ENCODE results near the gene NAPSA.
A peak's percentile ranks its signal among the peaks of the same experiment; 100 is the strongest.
"Not testable (repeated sequence)": the region's sequence is repeated elsewhere in the genome, so short reads cannot be mapped to it uniquely, and the experiment has no call there.

Gene NAPSA

DNA sequence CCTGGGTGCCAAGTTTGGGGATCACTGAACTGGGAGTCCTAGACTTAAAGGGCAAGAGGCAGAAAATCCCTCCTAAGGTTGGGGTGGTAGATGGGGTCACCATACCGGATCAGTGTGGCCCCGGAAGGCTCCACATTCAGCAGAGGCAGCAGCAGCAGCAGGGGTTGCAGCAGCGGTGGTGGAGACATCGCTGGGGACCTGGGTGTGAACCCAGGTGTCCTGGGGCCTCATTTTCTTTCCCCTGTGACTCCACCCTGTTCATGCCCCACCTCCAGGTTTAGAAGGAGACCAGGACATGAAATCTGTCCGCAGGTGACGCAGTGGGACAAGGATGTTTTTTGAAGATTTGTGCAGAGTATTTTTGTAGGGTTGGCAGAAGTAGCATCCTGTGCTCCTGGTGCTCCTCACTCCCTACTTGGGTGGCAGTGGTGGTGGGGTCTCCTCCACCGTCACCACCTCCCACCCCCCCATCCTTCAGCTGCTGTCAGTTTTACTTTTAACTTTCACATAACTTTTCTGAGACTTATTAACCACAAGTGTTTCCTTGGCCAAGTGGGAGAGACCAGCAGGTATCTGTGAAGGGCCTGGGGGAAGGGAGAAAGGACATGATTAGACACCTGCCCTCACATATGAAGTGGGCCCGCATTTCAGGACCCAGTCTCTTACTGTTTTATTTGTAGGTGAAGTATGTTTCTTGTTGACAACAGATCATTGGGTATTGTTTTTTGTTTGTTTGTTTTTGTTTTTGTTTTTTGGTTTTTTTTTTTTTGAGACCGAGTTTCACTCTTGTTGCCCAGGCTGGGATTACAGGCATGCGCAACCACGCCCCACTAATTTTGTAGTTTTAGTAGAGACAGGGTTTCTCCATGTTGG lies at the start of gene NAPSA:
TSS of gene NAPSA (minus strand) at position 206 of the 873 bp plus-strand sequence. CDS start at position 188, 18 bp downstream.
- no peak for DNase-seq (ENCODE audit: low spot score)

DNA sequence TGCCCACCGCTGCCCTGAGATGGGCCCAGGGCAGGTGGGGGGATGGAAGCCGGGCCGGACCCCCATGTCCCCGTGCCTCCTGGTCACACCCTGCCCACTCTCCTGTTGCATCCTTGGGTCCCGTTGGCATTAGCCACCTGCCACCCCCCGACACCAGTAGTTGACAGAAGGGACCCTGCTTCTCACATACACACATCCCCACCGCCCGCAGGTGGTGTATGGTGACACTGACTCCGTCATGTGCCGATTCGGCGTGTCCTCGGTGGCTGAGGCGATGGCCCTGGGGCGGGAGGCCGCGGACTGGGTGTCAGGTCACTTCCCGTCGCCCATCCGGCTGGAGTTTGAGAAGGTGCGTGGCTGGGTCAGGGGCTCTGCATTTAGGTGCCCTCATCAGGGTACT lies 48.1 kb upstream of the NAPSA start:
- no peak for DNase-seq (ENCODE audit: low spot score)

DNA sequence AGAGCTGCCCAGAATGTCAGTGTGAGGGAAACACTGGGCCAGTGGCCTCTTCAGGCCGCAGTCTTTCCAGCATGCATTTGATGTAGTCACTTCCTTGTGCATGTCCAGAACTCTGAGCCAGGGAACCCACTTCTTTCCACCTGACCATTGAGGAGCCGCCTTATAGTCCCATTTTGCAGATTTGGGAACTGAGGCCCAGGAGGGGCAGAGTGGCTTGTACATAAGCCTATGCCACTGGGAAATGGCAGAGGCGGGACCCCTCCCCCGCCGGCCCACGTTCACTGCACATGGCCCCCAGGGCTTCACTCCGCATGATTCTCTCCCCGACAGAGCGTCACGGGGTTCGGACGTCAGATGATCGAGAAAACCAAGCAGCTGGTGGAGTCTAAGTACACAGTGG lies 47.7 kb upstream of the NAPSA start:
- DNase-seq (ENCODE audit: low spot score) = no peak

DNA sequence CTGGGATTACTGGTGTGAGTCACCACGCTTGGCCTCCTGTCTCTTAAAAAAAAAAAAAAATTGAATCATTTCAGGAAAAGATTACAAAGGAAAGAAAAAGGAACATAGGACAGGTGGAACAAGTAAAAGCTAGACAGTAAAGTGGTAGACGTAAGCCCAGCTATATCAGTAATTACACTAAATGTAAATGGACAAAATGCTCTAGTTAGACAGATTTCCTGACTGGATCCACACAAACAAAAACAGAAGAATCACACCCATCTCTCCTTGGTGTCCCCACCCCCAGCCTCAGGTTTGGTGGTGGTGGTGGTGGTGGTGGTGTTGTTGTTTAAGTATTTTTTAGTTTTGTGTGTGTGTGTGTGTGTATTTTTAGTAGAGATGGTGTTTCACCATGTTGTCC lies 47.0 kb upstream of the NAPSA start:
- DNase-seq (ENCODE audit: low spot score) = no peak

DNA sequence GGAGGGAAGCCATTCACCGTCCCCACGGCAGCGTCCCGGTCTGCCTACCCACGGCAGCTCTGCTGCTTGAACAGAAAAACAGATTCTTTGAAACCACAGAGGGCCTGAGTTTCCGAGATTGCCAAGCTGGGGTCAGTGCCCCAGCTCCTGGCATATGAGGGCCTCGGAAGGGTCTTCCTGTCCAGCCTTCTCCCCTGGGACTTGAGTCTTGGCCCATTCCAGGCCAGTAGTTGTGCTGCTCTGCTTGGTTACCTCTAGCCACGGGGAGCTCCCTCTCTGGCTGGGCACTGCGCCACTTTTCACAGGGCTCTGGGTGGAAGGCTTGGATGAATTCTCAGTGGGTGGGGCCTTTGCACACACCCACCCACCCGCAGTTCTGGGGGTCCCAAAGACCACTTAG lies 44.7 kb upstream of the NAPSA start:
- no peak for DNase-seq (ENCODE audit: low spot score)

DNA sequence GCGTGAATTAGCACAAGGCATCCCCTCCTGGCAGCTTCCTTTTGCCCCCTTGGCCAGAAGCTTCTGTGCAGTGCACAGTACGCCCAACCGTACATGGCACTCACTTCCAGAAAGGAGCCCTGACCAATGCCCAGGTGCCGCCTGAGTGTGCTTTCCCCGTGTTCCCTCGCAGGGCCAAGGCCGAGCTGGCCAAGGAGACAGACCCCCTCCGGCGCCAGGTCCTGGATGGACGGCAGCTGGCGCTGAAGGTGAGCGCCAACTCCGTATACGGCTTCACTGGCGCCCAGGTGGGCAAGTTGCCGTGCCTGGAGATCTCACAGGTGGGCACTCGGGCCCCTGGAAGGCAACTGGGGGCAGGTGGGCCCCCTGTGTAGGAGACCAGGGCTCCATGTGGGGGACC lies 43.9 kb upstream of the NAPSA start:
- DNase-seq (ENCODE audit: low spot score) = no peak

DNA sequence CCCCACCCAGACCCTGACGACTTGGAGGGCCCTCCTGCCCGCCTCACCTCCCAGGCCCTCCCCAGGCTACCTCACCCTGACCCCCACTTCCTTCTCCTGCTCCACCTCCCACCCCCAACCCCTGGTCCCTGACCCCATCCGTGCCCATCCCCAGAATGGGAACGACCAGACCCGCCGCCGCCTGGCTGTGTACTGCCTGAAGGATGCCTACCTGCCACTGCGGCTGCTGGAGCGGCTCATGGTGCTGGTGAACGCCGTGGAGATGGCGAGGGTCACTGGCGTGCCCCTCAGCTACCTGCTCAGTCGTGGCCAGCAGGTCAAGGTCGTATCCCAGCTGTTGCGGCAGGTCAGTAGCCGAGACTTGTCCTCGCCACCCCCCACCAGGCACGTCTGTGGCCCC lies 41.4 kb upstream of the NAPSA start:
- DNase-seq (ENCODE audit: low spot score) = no peak

DNA sequence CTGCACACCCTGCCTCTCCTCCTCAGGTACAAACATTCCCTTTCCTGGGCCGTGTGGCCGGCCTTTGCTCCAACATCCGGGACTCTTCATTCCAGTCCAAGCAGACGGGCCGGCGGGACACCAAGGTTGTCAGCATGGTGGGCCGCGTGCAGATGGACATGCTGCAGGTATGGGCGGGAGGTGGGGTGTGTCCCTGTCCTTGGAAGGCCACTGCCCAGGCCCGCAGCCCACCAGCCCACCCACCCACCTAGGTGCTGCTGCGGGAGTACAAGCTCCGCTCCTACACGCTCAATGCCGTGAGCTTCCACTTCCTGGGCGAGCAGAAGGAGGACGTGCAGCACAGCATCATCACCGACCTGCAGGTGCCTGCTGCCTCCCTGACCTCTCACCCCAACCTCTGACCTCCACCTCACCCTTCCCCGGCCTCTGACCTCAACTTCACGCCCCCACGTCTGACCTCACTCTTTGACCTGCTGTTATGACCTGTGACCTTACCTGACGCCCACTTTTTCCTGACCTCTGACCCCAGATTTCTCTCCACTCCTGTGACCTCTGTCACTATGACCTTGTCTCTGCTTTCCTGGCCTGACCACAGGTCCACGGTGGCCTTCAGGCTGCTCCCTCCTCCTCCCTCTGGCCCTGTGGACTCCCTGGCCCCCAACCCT lies 40.8 kb upstream of the NAPSA start:
- DNase-seq (ENCODE audit: low spot score) = no peak

DNA sequence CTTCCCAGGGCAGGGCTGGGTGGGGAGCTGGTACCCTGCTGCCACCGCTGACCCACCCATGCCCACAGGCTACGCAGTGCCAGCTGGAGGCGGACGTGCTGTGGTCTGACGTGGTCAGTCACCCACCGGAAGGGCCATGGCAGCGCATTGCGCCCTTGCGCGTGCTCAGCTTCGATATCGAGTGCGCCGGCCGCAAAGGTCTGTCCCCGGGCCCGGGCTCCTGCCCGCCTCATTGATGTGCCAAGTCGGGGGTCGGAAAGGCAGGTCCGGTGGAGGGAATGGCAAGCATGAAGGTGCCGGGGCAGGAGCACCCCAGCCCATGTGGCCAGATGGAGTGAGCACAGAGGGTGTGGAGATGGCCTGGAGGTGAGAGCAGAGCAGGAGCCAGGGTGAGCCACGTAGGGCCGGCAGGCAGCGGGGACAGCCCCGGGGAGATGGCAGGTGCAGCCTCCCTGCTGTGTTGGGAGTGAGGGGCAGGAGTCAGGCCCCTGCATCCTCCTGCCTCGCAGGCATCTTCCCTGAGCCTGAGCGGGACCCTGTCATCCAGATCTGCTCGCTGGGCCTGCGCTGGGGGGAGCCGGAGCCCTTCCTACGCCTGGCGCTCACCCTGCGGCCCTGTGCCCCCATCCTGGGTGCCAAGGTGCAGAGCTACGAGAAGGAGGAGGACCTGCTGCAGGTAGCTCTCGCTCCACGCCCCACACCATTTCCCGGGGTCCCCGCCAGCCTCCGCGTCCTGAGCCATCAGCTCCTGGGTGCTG lies 37.3 kb upstream of the NAPSA start:
- DNase-seq (ENCODE audit: low spot score) = no peak

DNA sequence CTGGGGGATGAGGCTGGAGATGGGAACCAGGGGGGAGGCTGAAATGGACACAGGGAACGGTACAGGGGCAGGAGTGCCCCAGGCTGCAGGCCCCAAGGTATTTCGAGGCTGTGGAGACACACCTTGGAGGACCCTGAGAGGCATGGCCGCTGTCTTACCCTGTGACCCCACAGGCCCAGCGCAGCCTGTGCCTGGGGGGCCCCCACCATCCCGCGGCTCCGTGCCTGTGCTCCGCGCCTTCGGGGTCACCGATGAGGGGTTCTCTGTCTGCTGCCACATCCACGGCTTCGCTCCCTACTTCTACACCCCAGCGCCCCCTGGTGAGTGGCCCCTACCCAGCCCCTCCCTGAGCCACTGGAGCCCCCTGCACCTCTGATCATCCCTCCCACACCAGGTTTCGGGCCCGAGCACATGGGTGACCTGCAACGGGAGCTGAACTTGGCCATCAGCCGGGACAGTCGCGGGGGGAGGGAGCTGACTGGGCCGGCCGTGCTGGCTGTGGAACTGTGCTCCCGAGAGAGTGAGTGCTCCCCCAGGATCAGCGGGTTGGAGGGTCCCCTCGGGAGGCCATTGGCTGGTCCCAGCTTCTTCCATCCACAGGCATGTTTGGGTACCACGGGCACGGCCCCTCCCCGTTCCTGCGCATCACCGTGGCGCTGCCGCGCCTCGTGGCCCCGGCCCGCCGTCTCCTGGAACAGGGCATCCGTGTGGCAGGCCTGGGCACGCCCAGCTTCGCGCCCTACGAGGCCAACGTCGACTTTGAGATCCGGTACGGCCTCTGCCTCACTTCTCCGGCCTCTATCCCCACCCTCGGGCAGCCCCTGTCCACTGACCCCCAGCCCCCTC lies 36.4 kb upstream of the NAPSA start:
- DNase-seq (ENCODE audit: low spot score) = no peak

DNA sequence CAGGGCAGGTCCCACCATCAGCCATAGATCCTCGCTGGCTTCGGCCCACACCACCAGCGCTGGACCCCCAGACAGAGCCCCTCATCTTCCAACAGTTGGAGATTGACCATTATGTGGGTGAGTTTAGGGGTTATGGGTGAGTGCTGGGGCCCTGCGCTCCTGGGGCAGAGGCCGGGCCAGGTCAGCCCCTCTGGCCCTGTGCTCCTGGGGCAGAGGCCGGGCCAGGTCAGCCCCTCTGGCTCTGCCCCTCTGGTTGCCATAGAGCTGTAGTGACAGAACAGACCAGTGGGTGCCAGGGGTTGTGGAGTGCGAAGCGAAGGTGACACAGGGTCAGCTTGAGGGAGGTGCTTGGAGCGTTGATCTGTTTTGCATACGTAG lies 33.9 kb upstream of the NAPSA start:
- no peak for DNase-seq (ENCODE audit: low spot score)

DNA sequence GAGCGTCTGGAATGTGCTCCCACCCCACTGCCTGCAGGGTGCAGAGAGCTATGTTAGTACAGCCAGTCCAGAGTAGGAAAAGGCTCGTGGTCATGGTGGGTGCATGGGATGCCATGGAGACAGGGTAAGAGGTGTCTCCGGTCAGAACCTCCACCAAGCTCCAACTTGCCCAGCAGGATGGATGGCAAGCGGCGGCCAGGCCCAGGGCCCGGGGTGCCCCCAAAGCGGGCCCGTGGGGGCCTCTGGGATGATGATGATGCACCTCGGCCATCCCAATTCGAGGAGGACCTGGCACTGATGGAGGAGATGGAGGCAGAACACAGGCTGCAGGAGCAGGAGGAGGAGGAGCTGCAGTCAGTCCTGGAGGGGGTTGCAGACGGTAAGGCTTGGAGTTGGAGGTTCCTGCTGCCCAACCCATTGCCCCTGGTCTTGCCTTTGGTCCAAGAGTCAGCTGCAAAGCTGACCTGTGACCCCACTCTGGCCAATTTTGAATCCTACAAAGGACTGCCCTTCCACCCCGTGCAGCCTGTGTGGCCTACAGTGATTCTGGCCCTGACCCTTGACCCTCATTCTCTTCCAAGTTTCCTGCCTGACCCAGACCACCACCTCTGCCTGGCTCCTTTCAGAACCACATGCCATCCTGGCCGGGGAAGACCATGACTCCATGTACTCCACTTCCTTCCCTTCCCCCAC lies 33.4 kb upstream of the NAPSA start:
- no peak for DNase-seq (ENCODE audit: low spot score)

DNA sequence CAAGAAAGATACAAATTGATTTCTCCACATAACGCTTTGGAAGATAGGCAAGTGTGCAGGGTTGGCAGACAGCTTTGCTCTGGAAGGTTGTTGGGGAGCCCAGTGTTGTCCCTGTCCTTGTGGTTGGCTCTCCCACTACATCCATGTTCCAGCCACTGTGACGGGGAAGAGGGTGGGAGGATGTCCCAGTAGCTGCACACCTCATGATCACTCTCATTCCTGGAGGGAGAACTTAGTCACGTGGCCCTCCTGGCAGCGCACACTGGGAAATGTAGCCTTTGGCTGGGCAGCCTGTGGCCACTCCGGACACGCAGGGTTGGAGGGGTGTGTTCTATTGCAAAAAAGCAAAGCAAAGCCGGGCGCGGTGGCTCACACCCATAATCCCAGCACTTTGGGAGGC lies 28.6 kb upstream of the NAPSA start:
- DNase-seq (ENCODE audit: low spot score) = no peak

DNA sequence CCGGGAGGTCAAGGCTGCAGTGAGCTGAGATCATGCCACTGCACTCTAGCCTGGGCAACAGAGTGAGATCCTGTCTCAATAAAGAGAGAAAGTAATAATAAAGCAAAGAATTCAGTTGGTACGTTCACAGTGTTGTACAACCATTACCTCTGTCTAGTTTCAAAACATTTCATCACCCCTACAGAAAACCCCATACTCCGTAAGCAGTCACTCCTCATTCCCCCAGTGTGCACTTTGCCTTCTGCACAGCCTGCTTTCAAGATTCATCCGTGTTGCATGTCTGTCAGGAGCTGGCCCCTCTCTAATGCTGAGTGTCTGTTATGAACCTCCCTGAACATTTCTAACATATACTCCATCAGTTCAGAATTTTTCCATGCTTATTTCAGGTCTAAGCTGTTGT lies 28.1 kb upstream of the NAPSA start:
- no peak for DNase-seq (ENCODE audit: low spot score)

DNA sequence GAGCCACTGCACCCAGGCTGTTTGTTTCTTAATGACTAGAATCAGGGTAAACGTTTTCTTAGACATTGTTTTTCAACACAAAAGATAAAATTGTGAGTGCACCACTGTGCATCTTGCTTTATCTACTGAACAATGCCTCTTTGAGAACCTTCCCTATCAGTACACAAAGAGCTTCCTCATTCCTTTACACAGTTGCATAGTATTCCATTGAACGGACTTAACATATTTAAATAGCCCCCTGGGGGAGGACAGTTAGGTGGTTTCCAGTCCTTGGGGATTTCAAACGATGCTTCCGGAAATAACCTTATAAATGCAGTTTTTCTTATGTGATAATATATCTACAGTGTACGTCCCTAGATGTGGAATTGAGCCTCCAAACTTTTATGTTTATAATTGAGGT lies 27.3 kb upstream of the NAPSA start:
- no peak for DNase-seq (ENCODE audit: low spot score)

DNA sequence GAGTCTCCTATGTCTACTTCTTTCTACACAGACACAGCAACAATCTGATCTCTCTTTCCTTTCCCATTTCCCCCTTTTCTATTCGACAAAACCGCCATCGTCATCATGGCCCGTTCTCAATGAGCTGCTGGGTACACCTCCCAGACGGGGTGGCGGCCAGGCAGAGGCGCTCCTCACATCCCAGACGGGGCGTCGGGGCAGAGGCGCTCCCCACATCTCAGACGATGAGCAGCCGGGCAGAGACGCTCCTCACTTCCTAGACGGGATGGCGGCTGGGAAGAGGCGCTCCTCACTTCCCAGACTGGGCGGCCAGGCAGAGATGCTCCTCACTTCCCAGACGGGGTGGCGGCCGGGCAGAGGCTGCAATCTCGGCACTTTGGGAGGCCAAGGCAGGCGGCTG lies 25.5 kb upstream of the NAPSA start:
- DNase-seq (ENCODE audit: low spot score) = not testable (repeated sequence)

DNA sequence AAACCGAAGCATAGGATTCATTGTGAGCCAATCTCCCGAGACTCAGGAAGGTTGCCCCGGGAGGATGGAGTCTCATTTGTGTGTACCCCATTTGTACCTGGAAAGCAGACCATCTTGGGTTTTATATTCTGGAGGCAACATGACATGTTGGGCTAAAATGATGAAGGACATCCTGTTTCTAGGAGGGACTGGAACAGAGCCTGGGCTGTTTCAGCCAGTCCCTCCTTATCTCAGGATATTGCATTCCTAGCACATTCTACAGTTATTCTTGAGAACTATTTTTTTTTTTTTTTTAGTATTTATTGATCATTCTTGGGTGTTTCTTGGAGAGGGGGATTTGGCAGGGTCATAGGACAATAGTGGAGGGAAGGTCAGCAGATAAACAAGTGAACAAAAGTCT lies 24.9 kb upstream of the NAPSA start:
- DNase-seq (ENCODE audit: low spot score) = not testable (repeated sequence)

DNA sequence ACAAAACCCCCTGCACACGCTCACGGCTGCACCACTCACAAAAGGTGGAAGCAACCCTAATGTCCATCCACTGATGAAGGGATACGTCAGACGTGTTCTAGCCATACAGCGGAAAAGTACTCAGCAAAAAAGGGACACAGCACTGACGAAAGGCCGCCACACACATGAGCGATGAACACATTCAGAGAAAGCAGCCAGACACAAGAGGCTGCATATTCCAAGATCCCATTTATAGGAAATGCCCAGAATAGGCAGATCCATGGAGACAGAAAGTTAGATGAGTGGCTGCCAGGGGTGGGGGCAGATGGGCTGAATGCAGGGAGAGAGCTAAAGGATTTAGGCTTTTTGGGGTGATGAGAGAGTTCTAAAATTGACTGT lies 22.4 kb upstream of the NAPSA start:
- DNase-seq (ENCODE audit: low spot score) = no peak

DNA sequence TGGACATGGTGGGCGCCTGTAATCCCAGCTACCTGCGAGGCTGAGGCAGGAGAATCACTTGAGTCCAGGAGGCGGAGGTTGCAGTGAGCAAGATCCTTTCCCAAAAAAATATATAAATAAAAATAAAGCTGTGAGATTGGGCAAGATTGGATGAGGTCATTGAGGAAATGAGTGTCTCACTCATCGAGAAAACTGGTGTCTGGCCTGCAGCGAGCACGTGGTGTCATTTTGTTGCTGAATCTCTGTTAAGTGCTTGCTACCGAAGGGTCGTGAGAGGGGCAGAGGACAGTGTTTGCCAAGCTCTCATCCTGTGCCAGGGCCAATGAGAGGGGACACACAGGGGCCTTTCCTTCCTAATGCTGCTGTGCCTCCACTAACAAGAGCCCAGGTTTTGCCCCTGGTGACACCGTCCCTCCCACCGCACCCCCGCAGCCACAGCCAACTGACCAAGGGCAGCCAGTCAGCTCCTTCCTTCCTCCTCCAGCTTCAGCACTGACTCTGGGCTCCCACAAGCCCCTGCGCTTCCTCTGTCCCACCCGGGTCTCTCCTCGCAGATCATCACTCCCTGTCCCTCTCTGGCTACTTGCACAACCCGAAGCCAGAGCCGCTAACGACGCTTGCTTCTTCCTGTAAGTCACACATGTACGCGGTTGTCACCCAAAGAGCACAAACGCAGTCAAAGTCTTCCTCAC lies 21.9 kb upstream of the NAPSA start:
- DNase-seq (ENCODE audit: low spot score) = no peak

DNA sequence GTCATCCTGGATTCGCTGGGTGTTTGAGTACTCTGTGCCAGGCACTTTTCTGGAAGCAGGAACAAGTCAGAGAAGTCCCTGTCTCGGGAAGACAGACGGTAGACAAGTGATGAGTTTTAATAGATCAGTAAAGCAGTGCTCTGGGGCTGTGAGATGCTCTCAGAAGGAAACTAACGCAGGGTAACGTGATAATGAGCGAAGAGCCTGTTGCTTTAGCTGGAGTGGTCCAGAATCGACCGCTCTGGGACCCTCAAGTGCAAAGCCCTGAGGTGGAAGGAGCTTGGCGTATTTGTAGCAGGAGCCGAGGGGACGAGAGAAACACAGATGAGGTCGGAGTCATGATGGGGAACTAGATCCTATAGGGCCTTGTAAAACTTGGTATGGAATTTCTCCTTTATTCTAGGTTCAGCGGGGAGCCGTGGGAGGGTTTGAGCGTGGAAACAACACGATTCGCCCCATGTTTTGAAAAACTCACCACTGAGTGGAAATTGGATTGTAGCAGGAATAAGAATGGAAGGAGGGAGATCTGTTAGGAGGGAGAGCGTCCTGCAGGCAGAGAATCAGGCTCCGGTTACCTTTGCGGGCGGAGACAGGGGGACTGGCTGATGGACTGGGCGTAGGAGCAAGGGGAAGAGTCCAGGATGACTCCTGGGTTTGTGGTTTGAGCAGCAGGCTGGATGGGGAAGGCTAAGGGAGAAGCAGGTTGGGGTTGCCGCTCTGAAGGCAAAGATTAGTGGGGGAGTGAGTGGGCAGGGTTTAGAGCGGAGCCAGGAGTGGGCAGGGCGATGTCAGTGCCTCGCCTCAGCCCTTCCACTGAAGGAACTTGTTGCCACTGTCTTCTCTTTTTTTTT lies 19.5 kb upstream of the NAPSA start:
- peak; percentile 39 for DNase-seq (ENCODE audit: low spot score)

Measured in hematopoietic multipotent progenitor cell treated with erythropoietin and hydrocortisone succinate and interleukin-3 and kit ligand, for 15 days (in vitro differentiated cells).